Measurements from ENCODE around the gene DYSF.

The DYSF gene

GRCh38 chr2:71554028-71554705 lies 100.8 kb downstream of the DYSF start:
- TF ChIP-seq CTCF (IDR thresholded peaks at IDR 0.05), result no peak

GRCh38 chr2:71554706-71555056 lies 101.3 kb downstream of the DYSF start:
- no peak for TF ChIP-seq CTCF (IDR thresholded peaks at IDR 0.05)

GRCh38 chr2:71555798-71556454 lies 102.6 kb downstream of the DYSF start:
- no peak for TF ChIP-seq CTCF (IDR thresholded peaks at IDR 0.05)

GRCh38 chr2:71556692-71557250 lies 103.4 kb downstream of the DYSF start:
- no peak for TF ChIP-seq CTCF (IDR thresholded peaks at IDR 0.05)

- TF ChIP-seq CTCF (IDR thresholded peaks at IDR 0.05), result no peak
These were observed 104.0 kb downstream of the DYSF start for GRCh38 chr2:71557321-71557720.

- no peak for TF ChIP-seq CTCF (IDR thresholded peaks at IDR 0.05)
These were observed 105.1 kb downstream of the DYSF start for GRCh38 chr2:71558300-71559051.

- TF ChIP-seq CTCF (IDR thresholded peaks at IDR 0.05), result no peak
These were observed 105.9 kb downstream of the DYSF start for GRCh38 chr2:71559080-71559827.
